ENCODE data around the gene GCNT4.
"Not testable (repeated sequence)": the region's sequence is repeated elsewhere in the genome, so short reads cannot be mapped to it uniquely, and the experiment has no call there.

DNA sequence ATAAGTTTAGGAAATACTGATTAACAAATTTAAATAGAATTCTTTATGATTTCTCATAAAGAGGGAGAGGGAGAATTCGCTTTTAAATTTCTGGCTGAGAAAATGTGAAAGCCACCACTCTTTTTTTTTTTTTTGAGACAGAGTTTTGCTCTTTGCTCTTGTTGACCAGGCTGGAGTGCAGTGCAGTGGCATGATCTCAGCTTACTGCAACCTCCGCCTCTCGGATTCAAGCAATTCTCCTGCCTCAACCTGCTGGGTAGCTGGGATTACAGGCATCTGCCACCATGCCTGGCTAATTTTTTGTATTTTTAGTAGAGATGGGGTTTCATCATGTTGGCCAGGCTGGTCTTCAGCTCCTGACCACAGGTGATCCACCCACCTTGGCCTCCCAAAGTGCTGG is 27.0 kb upstream of the GCNT4 start:
- not testable (repeated sequence) for TF ChIP-seq POLR2A (IDR thresholded peaks at IDR 0.05; ENCODE audit: low read length); POLR2AphosphoS2 (conservative IDR thresholded peaks at IDR 0.05; ENCODE audit: low read length); RAD21 (conservative IDR thresholded peaks at IDR 0.05 in 1 of 2, IDR thresholded peaks at IDR 0.05 in 1 of 2)
- TF ChIP-seq, protein P1, sequence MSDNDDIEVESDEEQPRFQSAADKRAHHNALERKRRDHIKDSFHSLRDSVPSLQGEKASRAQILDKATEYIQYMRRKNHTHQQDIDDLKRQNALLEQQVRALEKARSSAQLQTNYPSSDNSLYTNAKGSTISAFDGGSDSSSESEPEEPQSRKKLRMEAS (IDR thresholded peaks at IDR 0.05) = not testable (repeated sequence)
- TF ChIP-seq, protein P2, sequence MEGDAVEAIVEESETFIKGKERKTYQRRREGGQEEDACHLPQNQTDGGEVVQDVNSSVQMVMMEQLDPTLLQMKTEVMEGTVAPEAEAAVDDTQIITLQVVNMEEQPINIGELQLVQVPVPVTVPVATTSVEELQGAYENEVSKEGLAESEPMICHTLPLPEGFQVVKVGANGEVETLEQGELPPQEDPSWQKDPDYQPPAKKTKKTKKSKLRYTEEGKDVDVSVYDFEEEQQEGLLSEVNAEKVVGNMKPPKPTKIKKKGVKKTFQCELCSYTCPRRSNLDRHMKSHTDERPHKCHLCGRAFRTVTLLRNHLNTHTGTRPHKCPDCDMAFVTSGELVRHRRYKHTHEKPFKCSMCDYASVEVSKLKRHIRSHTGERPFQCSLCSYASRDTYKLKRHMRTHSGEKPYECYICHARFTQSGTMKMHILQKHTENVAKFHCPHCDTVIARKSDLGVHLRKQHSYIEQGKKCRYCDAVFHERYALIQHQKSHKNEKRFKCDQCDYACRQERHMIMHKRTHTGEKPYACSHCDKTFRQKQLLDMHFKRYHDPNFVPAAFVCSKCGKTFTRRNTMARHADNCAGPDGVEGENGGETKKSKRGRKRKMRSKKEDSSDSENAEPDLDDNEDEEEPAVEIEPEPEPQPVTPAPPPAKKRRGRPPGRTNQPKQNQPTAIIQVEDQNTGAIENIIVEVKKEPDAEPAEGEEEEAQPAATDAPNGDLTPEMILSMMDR (IDR thresholded peaks at IDR 0.05) = not testable (repeated sequence)

All from A549 (cell line).